ENCODE measurements around the gene BDH1.
"Not testable (repeated sequence)": the region's sequence is repeated elsewhere in the genome, so short reads cannot be mapped to it uniquely, and the experiment has no call there.

Gene BDH1

GRCh38 chr3:197567904-197568681 lies 12.3 kb upstream of the BDH1 start:
- no peak for TF ChIP-seq CTCF (IDR thresholded peaks at IDR 0.05; ENCODE audit: borderline replicate concordance, control extremely low read depth, extremely low read depth, insufficient read depth, missing control alignments)
- in situ Hi-C loops (cut with MboI; ENCODE audit: low sequenced_read_pairs, unreplicated experiment): no loop called here
- no peak for DNase-seq (ENCODE audit: low spot score)

GRCh38 chr3:197566155-197566554 lies 10.4 kb upstream of the BDH1 start:
- in situ Hi-C loops (cut with MboI; ENCODE audit: low sequenced_read_pairs, unreplicated experiment); DNase-seq (ENCODE audit: low spot score): not testable (repeated sequence)

GRCh38 chr3:197564097-197564843 lies 8.5 kb upstream of the BDH1 start:
- in situ Hi-C loops (cut with MboI; ENCODE audit: low sequenced_read_pairs, unreplicated experiment): no loop called here
- no peak for TF ChIP-seq CTCF (IDR thresholded peaks at IDR 0.05; ENCODE audit: borderline replicate concordance, control extremely low read depth, extremely low read depth, insufficient read depth, missing control alignments)
- DNase-seq (ENCODE audit: low spot score): no peak

GRCh38 chr3:197562398-197563251 lies 6.9 kb upstream of the BDH1 start:
- in situ Hi-C loops (cut with MboI; ENCODE audit: low sequenced_read_pairs, unreplicated experiment): no loop called here
- no peak for DNase-seq (ENCODE audit: low spot score)
- TF ChIP-seq CTCF (IDR thresholded peaks at IDR 0.05; ENCODE audit: borderline replicate concordance, control extremely low read depth, extremely low read depth, insufficient read depth, missing control alignments): no peak

GRCh38 chr3:197561926-197562325 lies 6.2 kb upstream of the BDH1 start:
- TF ChIP-seq CTCF (IDR thresholded peaks at IDR 0.05; ENCODE audit: borderline replicate concordance, control extremely low read depth, extremely low read depth, insufficient read depth, missing control alignments): no peak
- in situ Hi-C loops (cut with MboI; ENCODE audit: low sequenced_read_pairs, unreplicated experiment): no loop called here
- DNase-seq (ENCODE audit: low spot score): no peak

- in situ Hi-C loops (cut with MboI; ENCODE audit: low sequenced_read_pairs, unreplicated experiment): no loop called here
- no peak for DNase-seq (ENCODE audit: low spot score)
- TF ChIP-seq CTCF (IDR thresholded peaks at IDR 0.05; ENCODE audit: borderline replicate concordance, control extremely low read depth, extremely low read depth, insufficient read depth, missing control alignments): no peak
Measured at GRCh38 chr3:197559651-197560050, 3.9 kb upstream of the BDH1 start.

Measured in GM13976 (cell line).